A673 (cell line): ENCODE measurements around the gene KPNA6.

ENCODE experiments used
- CTCF ChIP-seq: fragments of 300-800, 200-600 bp; sonication (generic); conservative IDR thresholded peaks from 2 replicates; pipeline ENCODE4 v1.5.1; 2017; ENCODE audit warnings: low read depth, mild to moderate bottlenecking, antibody characterized with exemption, low read length, moderate library complexity, mixed read lengths
- EZH2 ChIP-seq: fragments of 200-600 bp; sonication (generic); IDR thresholded peaks from 2 replicates; pipeline ENCODE4 v1.6.1; 2017; ENCODE audit warnings: borderline replicate concordance, low read depth, mild to moderate bottlenecking, mixed read lengths, antibody characterized with exemption, low read length; ENCODE audit not compliant: poor library complexity, severe bottlenecking

GRCh38 chr1:32114420-32114819 lies 6.6 kb downstream of the KPNA6 start:
- TF ChIP-seq CTCF, result no peak
- TF ChIP-seq EZH2, result no peak
